Endothelial cell of umbilical vein (primary cell): ENCODE results near the gene NMT2. TPM values are rescaled to one million over a fixed set of nuclear protein-coding genes. Genes with fewer than 3 reads are reported as not detected.

Experiments used
- BruUV-seq: library from RNA; stranded (reverse); fragments of 400-500 nt; replicated peaks from 2 replicates; lab custom pipeline; 2021; lab: Mats Ljungman, UMichigan
- CTCF ChIA-PET: fragments of 300-600, 350-600 bp; sonication (Branson Sonifier 250); formaldehyde crosslinking; loops from one replicate; lab custom pipeline; 2021; ENCODE audit warnings: antibody characterized with exemption, inconsistent platforms; lab: Charles Lee
- POLR2A ChIA-PET: fragments of 300-600, 350-600 bp; sonication (Branson Sonifier 250); formaldehyde crosslinking; loops from one replicate; lab custom pipeline; 2021; ENCODE audit warnings: antibody characterized with exemption, inconsistent platforms; lab: Charles Lee
- DNase-seq: peaks from one replicate; pipeline ENCODE4 v3.0.0-alpha.2; 2011; ENCODE audit warnings: low read depth, low spot score
- FAIRE-seq: peaks from 2 replicates; lab custom pipeline; 2011; peaks lifted over from hg19 to GRCh38; lab: Jason Lieb, UNC
- H2AFZ ChIP-seq: 2 replicates; pipeline ENCODE4 v1.6.0; 2012; ENCODE audit warnings: low read depth, low read length, control low read depth, inconsistent platforms
- H3K27ac ChIP-seq: 2 replicates; pipeline ENCODE4 v1.5.1; 2011; ENCODE audit warnings: low read depth, mild to moderate bottlenecking, control low read depth, low read length, moderate library complexity; ENCODE audit not compliant: insufficient read depth
- H3K27me3 ChIP-seq, 2 experiments: 2 replicates each; pipeline versions ENCODE4 v1.6.0 to v1.6.1; 2011; ENCODE audit warnings: low read length in 2 of 2, mixed read lengths in 1 of 2; ENCODE audit not compliant: control insufficient read depth in 2 of 2, insufficient read depth in 2 of 2
- H3K36me3 ChIP-seq, 2 experiments: 2 replicates in 1 of 2; 3 replicates in 1 of 2; pipeline ENCODE4 v1.5.1; 2011; ENCODE audit warnings: low read length in 2 of 2, mild to moderate bottlenecking in 1 of 2, moderate library complexity in 1 of 2; ENCODE audit not compliant: control insufficient read depth in 2 of 2, insufficient read depth in 2 of 2; ENCODE audit errors: extremely low read depth in 1 of 2
- H3K4me1 ChIP-seq: 3 replicates; pipeline ENCODE4 v1.5.1; 2011; ENCODE audit warnings: mild to moderate bottlenecking, low read length; ENCODE audit not compliant: control insufficient read depth, insufficient read depth; ENCODE audit errors: extremely low read depth
- H3K4me2 ChIP-seq: 2 replicates; pipeline ENCODE4 v1.6.1; 2011; ENCODE audit warnings: low read length, control low read depth, mixed read lengths; ENCODE audit not compliant: insufficient read depth
- H3K4me3 ChIP-seq, 3 experiments: fragments of 200-600 bp in 1 of 3; sonication (generic), shearing (Covaris generic) in 1 of 3; replicated peaks in 1 of 3; 2 replicates each; pipeline ENCODE4 v1.5.1; 2011 to 2016; ENCODE audit warnings: control low read depth in 3 of 3, low read length in 3 of 3, mild to moderate bottlenecking in 2 of 3, inconsistent platforms in 1 of 3, low read depth in 1 of 3, moderate library complexity in 1 of 3; ENCODE audit not compliant: insufficient read depth in 1 of 3
- H3K79me2 ChIP-seq: 2 replicates; pipeline ENCODE4 v1.6.0; 2012; ENCODE audit warnings: low read length, inconsistent platforms; ENCODE audit not compliant: control insufficient read depth, insufficient read depth
- H3K9ac ChIP-seq: replicated peaks from 2 replicates; pipeline ENCODE3; 2011; ENCODE audit warnings: low read length, control low read depth; ENCODE audit not compliant: insufficient read depth; ENCODE audit errors: extremely low read depth
- H3K9me1 ChIP-seq: replicated peaks from 3 replicates; pipeline ENCODE4 v1.6.0; 2011; ENCODE audit warnings: mild to moderate bottlenecking, low read length; ENCODE audit not compliant: control insufficient read depth, insufficient read depth; ENCODE audit errors: extremely low read depth
- H3K9me3 ChIP-seq: replicated peaks from 2 replicates; pipeline ENCODE4 v1.5.1; 2012; ENCODE audit warnings: low read length, inconsistent platforms; ENCODE audit not compliant: control insufficient read depth, insufficient read depth
- H4K20me1 ChIP-seq: replicated peaks from 2 replicates; pipeline ENCODE3; 2011; ENCODE audit warnings: mild to moderate bottlenecking, low read length; ENCODE audit not compliant: control insufficient read depth, insufficient read depth; ENCODE audit errors: extremely low read depth
- EZH2 ChIP-seq: IDR thresholded peaks from 2 replicates; pipeline ENCODE4 v1.6.1; 2012; ENCODE audit warnings: borderline replicate concordance, low read depth, mild to moderate bottlenecking, moderate library complexity, low read length, inconsistent platforms; ENCODE audit not compliant: severe bottlenecking
- GATA2 ChIP-seq: IDR thresholded peaks from 2 replicates; pipeline ENCODE4 v1.7.0; 2011; ENCODE audit warnings: low read depth, mild to moderate bottlenecking, moderate library complexity, mixed read lengths, low read length; ENCODE audit not compliant: insufficient read length, insufficient read depth
- POLR2A ChIP-seq: IDR thresholded peaks from 2 replicates; pipeline ENCODE4 v1.6.1; 2012; ENCODE audit warnings: low read depth, mild to moderate bottlenecking, control low read depth, low read length
- dilution Hi-C: fragments of 300-500 bp; cut with MboI; formaldehyde crosslinking; loops from one replicate; pipeline ENCODE4 v1.15.0; 2019; ENCODE audit warnings: low sequenced_read_pairs; ENCODE audit not compliant: extremely low pct_ligation_motif_present
- intact Hi-C: fragments of 100-400 bp; cut with micrococcal nuclease; formaldehyde crosslinking; loops from one replicate; pipeline ENCODE4 v1.10.0; 2022
- polyA plus RNA-seq, 4 experiments: library from polyadenylated mRNA; depleted of rRNA in 3 of 4; stranded (reverse) in 3 of 4; unstranded in 1 of 4; fragments of >200 nt; gene quantifications; 2 replicates each; pipeline versions ENCODE4 v1.2.1 to v1.2.3, GENCODE V29; 2011 to 2012; ENCODE audit warnings: missing spikeins in 1 of 4
- total RNA-seq: library from RNA; stranded (reverse); gene quantifications from 2 replicates; pipeline ENCODE4 v1.2.3, GENCODE V29; 2021

The NMT2 gene
- total and polyA plus RNA-seq, 2 donors (not counting 3 experiments of a cell fraction or from before 2014, with no cell fraction given), result 39.0 to 109 TPM

- Histone ChIP-seq H2AFZ (no peak overlapping the region), H4K20me1 (no peaks in the 10 kb centered on the region), H3K4me1 (no peaks in the 10 kb centered on the region), H3K27me3 (no peaks in the 10 kb centered on the region), H3K36me3 (peaks cover 26 to 35% of the 10 kb centered on the region in 2 experiments), H3K27ac (no peak overlapping the region), H3K79me2 (peaks cover 20% of the 10 kb centered on the region), H3K9me3 (no peaks in the 10 kb centered on the region), H3K4me3 (no peak overlapping the region), H3K9ac (no peak overlapping the region), H3K9me1 (no peaks in the 10 kb centered on the region), H3K4me2 (no peak overlapping the region)
- CTCF ChIA-PET, result no interaction called here
- no TSS peak for BruUV-seq
- TF ChIP-seq POLR2A, result no peak
- TF ChIP-seq EZH2, result no peak
- intact Hi-C loops (no loop called here), dilution Hi-C loops (no loop called here)
- DNase-seq (no peak), FAIRE-seq (peak; percentile 53)
- POLR2A ChIA-PET, result interaction anchor here (0.6 kb wide), 1 partner anchor 134 kb away, joined by 3 read pairs; no protein-coding TSS in a partner anchor
Measured at GRCh38 chr10:15136129-15137035, 32.1 kb downstream of the NMT2 start.

GRCh38 chr10:15131330-15131729 is 37.2 kb downstream of the NMT2 start:
- intact Hi-C loops (no loop called here), dilution Hi-C loops (no loop called here)
- POLR2A ChIA-PET, result no interaction called here
- no peak overlapping the region for H3K4me2 ChIP-seq
- no peak overlapping the region for H2AFZ ChIP-seq
- H3K79me2 ChIP-seq, result no peaks in the 10 kb centered on the region
- TF ChIP-seq POLR2A (no peak), GATA2 (no peak)
- no TSS peak for BruUV-seq
- H3K9me3 ChIP-seq, result no peaks in the 10 kb centered on the region
- DNase-seq, result no peak
- no peaks in the 10 kb centered on the region for H3K9me1 ChIP-seq
- no peak for FAIRE-seq
- H4K20me1 ChIP-seq, result no peaks in the 10 kb centered on the region
- H3K27ac ChIP-seq, result no peak overlapping the region
- no peak overlapping the region for H3K9ac ChIP-seq
- peaks cover 19 to 37% of the 10 kb centered on the region in 2 experiments for H3K36me3 ChIP-seq
- no peak overlapping the region for H3K4me3 ChIP-seq
- CTCF ChIA-PET, result interaction anchor here (1.1 kb wide), 1 partner anchor 239 kb away, joined by 5 read pairs; the partner anchor contains the start of gene FAM171A1
- H3K4me1 ChIP-seq, result no peaks in the 10 kb centered on the region
- H3K27me3 ChIP-seq, result no peaks in the 10 kb centered on the region
